Measurements from ENCODE around the gene ARHGAP18.

The ARHGAP18 gene

DNA sequence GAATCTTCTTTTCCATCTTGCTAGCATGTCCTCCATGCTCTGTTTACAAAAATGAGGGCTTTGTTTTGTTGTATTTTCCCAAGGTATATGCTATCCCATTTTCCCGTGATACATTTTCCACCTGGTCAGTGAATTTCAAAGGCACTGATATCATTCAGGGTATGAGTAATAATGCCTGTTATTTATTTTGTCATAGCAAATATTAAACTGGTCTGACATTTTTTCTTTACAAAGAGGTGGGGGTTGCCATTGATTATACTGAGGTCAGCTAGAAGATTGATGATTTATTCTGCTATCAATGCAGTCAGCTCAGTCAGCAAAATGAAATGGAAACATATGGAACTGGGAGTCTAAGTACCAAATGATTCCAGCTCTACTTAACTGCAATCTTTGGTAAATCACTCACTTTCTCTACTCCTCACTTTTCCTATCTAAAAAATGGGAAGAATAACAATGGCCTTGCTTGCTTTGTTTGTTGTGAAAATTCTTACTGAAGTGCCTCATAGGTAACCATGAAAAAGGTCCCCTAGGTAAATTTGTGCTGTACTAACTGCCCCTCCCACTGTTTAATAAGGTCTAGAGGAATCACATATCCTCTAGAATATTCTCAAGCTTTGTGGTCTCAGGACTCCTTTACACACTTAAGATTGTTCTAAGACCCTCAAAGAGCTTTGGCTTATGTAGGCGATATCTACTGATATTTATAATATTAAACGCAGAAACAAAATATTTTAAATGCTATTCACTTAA is 64.0 kb downstream of the ARHGAP18 start:
- TF ChIP-seq, protein P1, sequence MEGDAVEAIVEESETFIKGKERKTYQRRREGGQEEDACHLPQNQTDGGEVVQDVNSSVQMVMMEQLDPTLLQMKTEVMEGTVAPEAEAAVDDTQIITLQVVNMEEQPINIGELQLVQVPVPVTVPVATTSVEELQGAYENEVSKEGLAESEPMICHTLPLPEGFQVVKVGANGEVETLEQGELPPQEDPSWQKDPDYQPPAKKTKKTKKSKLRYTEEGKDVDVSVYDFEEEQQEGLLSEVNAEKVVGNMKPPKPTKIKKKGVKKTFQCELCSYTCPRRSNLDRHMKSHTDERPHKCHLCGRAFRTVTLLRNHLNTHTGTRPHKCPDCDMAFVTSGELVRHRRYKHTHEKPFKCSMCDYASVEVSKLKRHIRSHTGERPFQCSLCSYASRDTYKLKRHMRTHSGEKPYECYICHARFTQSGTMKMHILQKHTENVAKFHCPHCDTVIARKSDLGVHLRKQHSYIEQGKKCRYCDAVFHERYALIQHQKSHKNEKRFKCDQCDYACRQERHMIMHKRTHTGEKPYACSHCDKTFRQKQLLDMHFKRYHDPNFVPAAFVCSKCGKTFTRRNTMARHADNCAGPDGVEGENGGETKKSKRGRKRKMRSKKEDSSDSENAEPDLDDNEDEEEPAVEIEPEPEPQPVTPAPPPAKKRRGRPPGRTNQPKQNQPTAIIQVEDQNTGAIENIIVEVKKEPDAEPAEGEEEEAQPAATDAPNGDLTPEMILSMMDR (IDR thresholded peaks at IDR 0.05; ENCODE audit: low read depth, low read length), result no peak
- H3K4me3 ChIP-seq (ENCODE audit: low read depth, low read length), result no peak overlapping the region

- TF ChIP-seq, protein P1 (IDR thresholded peaks at IDR 0.05; ENCODE audit: low read depth, low read length), result no peak
- no peak overlapping the region for H3K4me3 ChIP-seq (ENCODE audit: low read depth, low read length)
Observed at GRCh38 chr6:129645106-129645829, 64.7 kb downstream of the ARHGAP18 start.

DNA sequence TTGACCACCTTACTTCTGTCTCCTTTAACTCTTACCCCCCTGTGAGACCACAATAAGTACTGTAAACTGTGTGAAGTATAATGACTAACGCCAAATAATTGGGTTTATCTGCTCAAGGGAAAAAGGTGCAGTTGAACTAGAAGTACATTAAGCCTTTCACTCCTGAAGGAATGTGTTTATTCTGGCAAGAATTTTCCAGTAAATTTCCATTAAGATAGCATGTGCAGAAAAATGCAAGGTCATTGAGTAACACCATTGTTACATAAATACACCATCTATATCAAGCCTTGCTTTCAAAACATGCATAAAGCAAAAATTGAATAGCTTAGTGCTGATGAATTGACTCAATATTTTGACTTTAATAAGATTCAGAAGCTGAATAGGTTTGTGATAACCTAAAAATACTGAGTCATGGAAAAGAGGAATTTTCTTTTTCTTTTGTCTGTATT is 65.4 kb downstream of the ARHGAP18 start:
- TF ChIP-seq, protein P1 (IDR thresholded peaks at IDR 0.05; ENCODE audit: low read depth, low read length), result no peak
- no peak overlapping the region for H3K4me3 ChIP-seq (ENCODE audit: low read depth, low read length)

GRCh38 chr6:129643968-129644367 is 66.0 kb downstream of the ARHGAP18 start:
- TF ChIP-seq, protein P1 (IDR thresholded peaks at IDR 0.05; ENCODE audit: low read depth, low read length), result no peak

DNA sequence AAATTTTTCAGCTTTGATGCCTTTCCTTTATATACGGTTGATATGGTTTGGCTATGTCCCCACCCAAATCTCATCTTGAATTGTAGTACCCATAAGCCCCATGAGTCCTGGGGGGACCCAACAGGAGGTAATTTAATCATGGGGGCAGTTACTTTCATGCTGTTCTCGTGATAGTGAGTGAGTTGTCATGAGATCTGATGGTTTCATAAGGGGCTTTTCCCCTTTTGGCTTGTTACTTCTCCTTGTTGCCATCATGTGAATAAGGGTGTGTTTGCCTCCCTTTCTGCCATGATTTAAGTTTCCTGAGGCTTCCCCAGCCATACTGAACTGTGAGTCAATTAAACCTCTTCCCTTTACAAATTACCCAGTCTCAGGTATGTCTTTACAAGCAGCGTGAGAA is 66.8 kb downstream of the ARHGAP18 start:
- H3K4me3 ChIP-seq (ENCODE audit: low read depth, low read length), result no peak overlapping the region
- TF ChIP-seq, protein P1 (IDR thresholded peaks at IDR 0.05; ENCODE audit: low read depth, low read length), result no peak

More at GRCh38 chr6:129643968-129644367, 66.0 kb downstream of the ARHGAP18 start:
- H3K4me3 ChIP-seq (ENCODE audit: low read depth, low read length), result no peak overlapping the region

GRCh38 chr6:129642322-129642721 is 67.7 kb downstream of the ARHGAP18 start:
- no peak overlapping the region for H3K4me3 ChIP-seq (ENCODE audit: low read depth, low read length)
- TF ChIP-seq, protein P1 (IDR thresholded peaks at IDR 0.05; ENCODE audit: low read depth, low read length), result no peak

DNA sequence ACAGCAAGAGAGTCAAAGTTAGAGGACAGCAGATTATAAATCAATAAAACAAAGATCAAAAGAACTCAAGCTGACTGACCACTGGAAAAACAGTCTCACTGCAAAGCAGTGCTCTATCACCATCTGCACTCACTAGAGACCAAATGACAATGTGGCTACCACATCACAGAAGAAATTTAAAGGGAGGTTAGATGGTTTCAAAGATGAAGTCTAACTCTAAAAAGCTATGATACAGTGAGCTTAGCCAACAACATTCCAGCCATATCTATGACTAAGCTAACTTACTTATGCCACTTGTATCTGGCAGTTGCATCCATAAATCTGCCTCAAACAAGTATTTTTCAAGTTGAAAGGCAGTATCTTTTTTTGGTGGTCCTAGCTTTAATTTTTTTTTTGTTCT is 68.6 kb downstream of the ARHGAP18 start:
- H3K4me3 ChIP-seq (ENCODE audit: low read depth, low read length), result no peak overlapping the region
- TF ChIP-seq, protein P1 (IDR thresholded peaks at IDR 0.05; ENCODE audit: low read depth, low read length), result no peak
